PC-9 (cell line): ENCODE results near the gene NSUN7. TPM values are rescaled to one million over a fixed set of nuclear protein-coding genes. Genes with fewer than 3 reads are reported as not detected.

ENCODE experiments used
- BruUV-seq: library from RNA; stranded (reverse); fragments of 400-500 nt; replicated peaks from 2 replicates; lab custom pipeline; 2021; lab: Mats Ljungman, UMichigan
- CTCF ChIA-PET: fragments of 300-600 bp; sonication (Branson Sonifier 250); formaldehyde crosslinking; loops from one replicate; lab custom pipeline; 2022; ENCODE audit warnings: antibody characterized with exemption; lab: Charles Lee
- POLR2A ChIA-PET: fragments of 300-600 bp; sonication (Branson Sonifier 250); formaldehyde crosslinking; loops from one replicate; lab custom pipeline; 2022; ENCODE audit warnings: antibody characterized with exemption; ENCODE audit not compliant: unreplicated experiment; lab: Charles Lee
- DNase-seq, 2 experiments: peaks; one replicate each; pipeline versions ENCODE4 v3.0.0 to v3.0.0-alpha.2; 2015 to 2022; ENCODE audit warnings: mixed read lengths in 1 of 2
- H2AFZ ChIP-seq: fragments of 200-600 bp; sonication (generic); 2 replicates; pipeline ENCODE4 v1.8.1; 2017; ENCODE audit warnings: antibody characterized with exemption
- H3F3A ChIP-seq: fragments of 200-600 bp; sonication (generic); 2 replicates; pipeline ENCODE4 v1.8.1; 2017; ENCODE audit warnings: antibody characterized with exemption, mild to moderate bottlenecking, low read depth; ENCODE audit not compliant: insufficient read depth
- H3K27ac ChIP-seq: fragments of 200-600 bp; sonication (generic); 2 replicates; pipeline ENCODE4 v1.6.1; 2016; ENCODE audit warnings: mixed run types
- H3K27me3 ChIP-seq: fragments of 200-600 bp; sonication (generic); 2 replicates; pipeline ENCODE4 v1.6.1; 2016; ENCODE audit warnings: low read depth, mixed run types; ENCODE audit not compliant: insufficient read depth
- H3K36me3 ChIP-seq: fragments of 200-600 bp; sonication (generic); 2 replicates; pipeline ENCODE4 v1.6.1; 2016; ENCODE audit warnings: low read depth, mixed run types
- H3K4me1 ChIP-seq: fragments of 200-600 bp; sonication (generic); replicated peaks from 2 replicates; pipeline ENCODE4 v1.6.1; 2016; ENCODE audit warnings: mixed run types; ENCODE audit not compliant: insufficient read depth
- H3K4me2 ChIP-seq: fragments of 200-600 bp; sonication (generic); 2 replicates; pipeline ENCODE4 v1.6.1; 2017; ENCODE audit warnings: mixed run types
- H3K4me3 ChIP-seq: fragments of 200-600 bp; sonication (generic); 2 replicates; pipeline ENCODE4 v1.6.1; 2016; ENCODE audit warnings: mixed run types
- H3K79me2 ChIP-seq: fragments of 200-600 bp; sonication (generic); 2 replicates; pipeline ENCODE4 v1.6.1; 2017; ENCODE audit warnings: low read depth, mixed run types
- H3K9me2 ChIP-seq: fragments of 200-600 bp; sonication (generic); 2 replicates; pipeline ENCODE4 v1.8.1; 2017; ENCODE audit warnings: mild to moderate bottlenecking; ENCODE audit not compliant: insufficient read depth
- H3K9me3 ChIP-seq: fragments of 200-600 bp; sonication (generic); 2 replicates; pipeline ENCODE4 v1.8.1; 2016; ENCODE audit warnings: low read depth; ENCODE audit not compliant: insufficient read depth
- H4K20me1 ChIP-seq: fragments of 200-600 bp; sonication (generic); 2 replicates; pipeline ENCODE4 v1.8.1; 2017; ENCODE audit not compliant: insufficient read depth
- EZH2 ChIP-seq: fragments of 200-600 bp; sonication (generic); IDR thresholded peaks from 2 replicates; pipeline ENCODE4 v1.8.0; 2017; ENCODE audit warnings: antibody characterized with exemption, low read depth
- intact Hi-C: fragments of 100-400 bp; cut with micrococcal nuclease; formaldehyde crosslinking; loops from one replicate; pipeline ENCODE4 v1.10.0; 2022; ENCODE audit not compliant: unreplicated experiment
- total RNA-seq: library from RNA; stranded (reverse); gene quantifications from 2 replicates; pipeline ENCODE4 v1.2.3, GENCODE V29; 2021
- TF ChIP-seq, protein P1 (sequence below): fragments of 200-600 bp; sonication (generic); conservative IDR thresholded peaks from 2 replicates; pipeline ENCODE4 v1.6.1; 2017; ENCODE audit warnings: mixed run types, antibody characterized with exemption, mild to moderate bottlenecking, moderate library complexity

The NSUN7 gene
- total RNA-seq, 1 experiment from 2014 or later, result 16.8 TPM

DNA sequence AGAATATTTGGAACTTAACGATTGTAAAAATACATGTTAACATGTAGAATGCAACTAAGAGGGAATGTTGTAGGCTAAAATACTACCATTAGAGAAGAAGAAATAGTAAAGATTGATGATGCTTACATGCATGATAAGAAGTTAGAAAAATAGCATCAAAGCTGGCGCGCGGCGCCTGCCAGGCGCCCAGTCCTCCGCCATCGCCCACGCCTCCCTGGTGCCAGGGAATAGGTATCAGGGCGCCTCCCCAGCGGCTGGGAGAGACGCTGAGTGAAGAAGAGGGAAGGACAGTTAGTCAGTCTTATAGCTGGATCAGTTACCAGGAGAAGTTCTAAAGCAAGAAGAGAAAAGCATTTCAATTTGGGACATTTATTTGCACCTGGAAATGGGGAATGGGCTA is 36.0 kb downstream of the NSUN7 start:
- Histone ChIP-seq H3K79me2 (no peaks in the 10 kb centered on the region), H3K4me2 (no peak overlapping the region), H3K9me2 (no peaks in the 10 kb centered on the region), H3K9me3 (no peaks in the 10 kb centered on the region), H3K4me3 (no peak overlapping the region), H3K27me3 (no peaks in the 10 kb centered on the region), H3K4me1 (no peaks in the 10 kb centered on the region), H3K36me3 (no peaks in the 10 kb centered on the region), H3F3A (no peaks in the 10 kb centered on the region), H3K27ac (no peak overlapping the region), H4K20me1 (no peaks in the 10 kb centered on the region), H2AFZ (no peak overlapping the region)
- intact Hi-C loops, result no loop called here
- TF ChIP-seq, protein P1, sequence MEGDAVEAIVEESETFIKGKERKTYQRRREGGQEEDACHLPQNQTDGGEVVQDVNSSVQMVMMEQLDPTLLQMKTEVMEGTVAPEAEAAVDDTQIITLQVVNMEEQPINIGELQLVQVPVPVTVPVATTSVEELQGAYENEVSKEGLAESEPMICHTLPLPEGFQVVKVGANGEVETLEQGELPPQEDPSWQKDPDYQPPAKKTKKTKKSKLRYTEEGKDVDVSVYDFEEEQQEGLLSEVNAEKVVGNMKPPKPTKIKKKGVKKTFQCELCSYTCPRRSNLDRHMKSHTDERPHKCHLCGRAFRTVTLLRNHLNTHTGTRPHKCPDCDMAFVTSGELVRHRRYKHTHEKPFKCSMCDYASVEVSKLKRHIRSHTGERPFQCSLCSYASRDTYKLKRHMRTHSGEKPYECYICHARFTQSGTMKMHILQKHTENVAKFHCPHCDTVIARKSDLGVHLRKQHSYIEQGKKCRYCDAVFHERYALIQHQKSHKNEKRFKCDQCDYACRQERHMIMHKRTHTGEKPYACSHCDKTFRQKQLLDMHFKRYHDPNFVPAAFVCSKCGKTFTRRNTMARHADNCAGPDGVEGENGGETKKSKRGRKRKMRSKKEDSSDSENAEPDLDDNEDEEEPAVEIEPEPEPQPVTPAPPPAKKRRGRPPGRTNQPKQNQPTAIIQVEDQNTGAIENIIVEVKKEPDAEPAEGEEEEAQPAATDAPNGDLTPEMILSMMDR, result no peak
- no peak for TF ChIP-seq EZH2
- DNase-seq, result no peak
- ChIA-PET CTCF (no interaction called here), POLR2A (no interaction called here)
- no TSS peak for BruUV-seq

DNA sequence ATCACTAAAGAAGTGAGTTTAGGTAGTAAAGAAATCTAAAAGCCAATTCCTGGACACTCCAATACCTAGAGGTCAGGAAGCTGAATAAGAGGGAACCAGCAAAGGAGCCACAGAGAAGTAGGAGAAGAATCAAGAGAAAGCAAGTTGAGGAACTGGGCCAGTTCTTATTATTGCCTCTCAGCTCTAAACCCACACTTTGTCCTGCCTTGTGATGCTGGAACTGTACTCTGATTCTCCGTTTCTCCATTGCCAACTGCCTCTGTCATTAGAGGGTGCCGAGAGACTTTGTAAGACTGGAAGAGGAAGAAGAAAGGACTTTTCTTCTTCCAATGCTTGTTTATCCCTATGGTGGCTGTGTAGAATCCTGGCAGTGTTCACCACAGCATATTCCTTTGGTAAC is 38.6 kb downstream of the NSUN7 start:
- Histone ChIP-seq H3K79me2 (no peaks in the 10 kb centered on the region), H3K9me2 (no peaks in the 10 kb centered on the region), H3K27ac (no peak overlapping the region), H3K27me3 (no peaks in the 10 kb centered on the region), H3F3A (no peaks in the 10 kb centered on the region), H3K4me2 (no peak overlapping the region), H4K20me1 (no peaks in the 10 kb centered on the region), H3K9me3 (no peaks in the 10 kb centered on the region), H3K36me3 (no peaks in the 10 kb centered on the region), H3K4me3 (no peak overlapping the region), H2AFZ (no peak overlapping the region), H3K4me1 (no peaks in the 10 kb centered on the region)
- ChIA-PET CTCF (no interaction called here), POLR2A (no interaction called here)
- BruUV-seq, result no TSS peak
- TF ChIP-seq, protein P1, result no peak
- TF ChIP-seq EZH2, result no peak
- no peak for DNase-seq
- intact Hi-C loops, result no loop called here

DNA sequence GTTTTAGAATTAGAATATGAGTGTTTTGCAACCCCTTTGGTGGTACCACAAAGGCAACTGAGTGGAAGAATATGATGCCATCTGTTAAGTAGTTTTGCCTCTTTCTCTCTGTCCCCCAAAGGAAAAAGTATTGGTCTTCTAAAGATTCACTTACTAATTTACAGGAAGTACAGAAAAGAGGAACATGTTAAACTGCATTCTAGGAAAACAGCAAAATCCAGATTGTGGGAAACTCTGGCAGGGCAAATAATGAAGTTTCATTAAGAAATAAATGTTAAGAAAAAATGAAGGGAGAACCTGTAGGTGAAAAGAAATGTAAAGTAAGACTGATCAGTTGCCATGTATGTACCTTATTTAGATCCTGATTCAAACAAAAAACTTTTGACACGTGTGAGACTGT is 39.3 kb downstream of the NSUN7 start:
- Histone ChIP-seq H3K4me1 (no peaks in the 10 kb centered on the region), H3K9me3 (no peaks in the 10 kb centered on the region), H3K4me2 (no peak overlapping the region), H2AFZ (no peak overlapping the region), H3K27me3 (no peaks in the 10 kb centered on the region), H3K27ac (no peak overlapping the region), H3K9me2 (no peaks in the 10 kb centered on the region), H3F3A (no peaks in the 10 kb centered on the region), H3K4me3 (no peak overlapping the region), H3K79me2 (no peaks in the 10 kb centered on the region), H3K36me3 (no peaks in the 10 kb centered on the region), H4K20me1 (no peaks in the 10 kb centered on the region)
- TF ChIP-seq EZH2, result no peak
- TF ChIP-seq, protein P1, result no peak
- DNase-seq, result no peak
- intact Hi-C loops, result no loop called here
- CTCF ChIA-PET, result no interaction called here
- POLR2A ChIA-PET, result no interaction called here
- BruUV-seq, result no TSS peak
